ENCODE results near the gene WDR91. TPM values are rescaled to one million over a fixed set of nuclear protein-coding genes. Genes with fewer than 3 reads are reported as not detected.

WDR91 gene
- total RNA-seq, 1 experiment from 2014 or later: 8.8 TPM

DNA sequence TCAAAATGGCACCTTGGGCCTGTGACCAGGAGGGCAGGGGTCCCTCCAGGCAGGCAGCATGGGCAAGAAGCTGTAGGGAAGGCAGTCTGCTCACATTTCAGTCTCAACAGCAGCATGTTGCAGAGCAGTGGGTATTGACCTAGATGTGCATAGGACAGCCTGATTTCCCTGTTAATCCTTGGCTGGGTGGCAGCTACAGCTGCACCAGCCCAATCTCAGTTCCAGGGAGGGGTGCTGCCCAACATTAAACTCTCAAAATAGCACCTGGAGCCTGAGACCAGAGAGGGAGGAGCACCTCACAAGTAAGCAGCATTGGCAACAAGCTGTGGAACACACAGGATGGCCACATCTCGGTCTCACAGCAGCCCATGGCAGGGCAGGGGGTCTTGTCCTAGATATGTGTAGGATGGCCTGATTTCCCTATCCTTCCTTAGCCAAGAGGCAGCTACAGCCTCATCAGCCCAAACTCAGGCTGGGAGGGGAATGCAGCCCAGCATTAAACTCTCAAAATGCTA, 53.1 kb downstream of the WDR91 start:
- Histone ChIP-seq H3K36me3 (ENCODE audit: control insufficient read depth, insufficient read depth, low read length) (no peaks in the 10 kb centered on the region), H3K4me1 (ENCODE audit: control insufficient read depth, insufficient read depth, low read length) (no peaks in the 10 kb centered on the region), H3K4me3 (ENCODE audit: low read depth in 2 of 2, low read length in 2 of 2) (no peak overlapping the region), H3K27ac (ENCODE audit: low read length) (no peak overlapping the region), H3K9me3 (ENCODE audit: control insufficient read depth, insufficient read depth, low read depth, low read length) (peaks cover 10% of the 10 kb centered on the region; the same call in 1 of the 2 replicates), H3K27me3 (ENCODE audit: control insufficient read depth, insufficient read depth, low read length) (no peaks in the 10 kb centered on the region)
- BruUV-seq (replicated peaks): no TSS peak
- TF ChIP-seq SIN3A (IDR thresholded peaks at IDR 0.05; ENCODE audit: borderline replicate concordance, insufficient read depth, low read depth, low read length) (no peak), POLR2AphosphoS5 (IDR thresholded peaks at IDR 0.05; ENCODE audit: low read depth, low read length) (no peak), TCF7L2 (IDR thresholded peaks at IDR 0.05; ENCODE audit: low read depth, low read length) (no peak)
- TF ChIP-seq, protein P1, sequence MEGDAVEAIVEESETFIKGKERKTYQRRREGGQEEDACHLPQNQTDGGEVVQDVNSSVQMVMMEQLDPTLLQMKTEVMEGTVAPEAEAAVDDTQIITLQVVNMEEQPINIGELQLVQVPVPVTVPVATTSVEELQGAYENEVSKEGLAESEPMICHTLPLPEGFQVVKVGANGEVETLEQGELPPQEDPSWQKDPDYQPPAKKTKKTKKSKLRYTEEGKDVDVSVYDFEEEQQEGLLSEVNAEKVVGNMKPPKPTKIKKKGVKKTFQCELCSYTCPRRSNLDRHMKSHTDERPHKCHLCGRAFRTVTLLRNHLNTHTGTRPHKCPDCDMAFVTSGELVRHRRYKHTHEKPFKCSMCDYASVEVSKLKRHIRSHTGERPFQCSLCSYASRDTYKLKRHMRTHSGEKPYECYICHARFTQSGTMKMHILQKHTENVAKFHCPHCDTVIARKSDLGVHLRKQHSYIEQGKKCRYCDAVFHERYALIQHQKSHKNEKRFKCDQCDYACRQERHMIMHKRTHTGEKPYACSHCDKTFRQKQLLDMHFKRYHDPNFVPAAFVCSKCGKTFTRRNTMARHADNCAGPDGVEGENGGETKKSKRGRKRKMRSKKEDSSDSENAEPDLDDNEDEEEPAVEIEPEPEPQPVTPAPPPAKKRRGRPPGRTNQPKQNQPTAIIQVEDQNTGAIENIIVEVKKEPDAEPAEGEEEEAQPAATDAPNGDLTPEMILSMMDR (IDR thresholded peaks at IDR 0.05): no peak
- TF ChIP-seq, protein P2, sequence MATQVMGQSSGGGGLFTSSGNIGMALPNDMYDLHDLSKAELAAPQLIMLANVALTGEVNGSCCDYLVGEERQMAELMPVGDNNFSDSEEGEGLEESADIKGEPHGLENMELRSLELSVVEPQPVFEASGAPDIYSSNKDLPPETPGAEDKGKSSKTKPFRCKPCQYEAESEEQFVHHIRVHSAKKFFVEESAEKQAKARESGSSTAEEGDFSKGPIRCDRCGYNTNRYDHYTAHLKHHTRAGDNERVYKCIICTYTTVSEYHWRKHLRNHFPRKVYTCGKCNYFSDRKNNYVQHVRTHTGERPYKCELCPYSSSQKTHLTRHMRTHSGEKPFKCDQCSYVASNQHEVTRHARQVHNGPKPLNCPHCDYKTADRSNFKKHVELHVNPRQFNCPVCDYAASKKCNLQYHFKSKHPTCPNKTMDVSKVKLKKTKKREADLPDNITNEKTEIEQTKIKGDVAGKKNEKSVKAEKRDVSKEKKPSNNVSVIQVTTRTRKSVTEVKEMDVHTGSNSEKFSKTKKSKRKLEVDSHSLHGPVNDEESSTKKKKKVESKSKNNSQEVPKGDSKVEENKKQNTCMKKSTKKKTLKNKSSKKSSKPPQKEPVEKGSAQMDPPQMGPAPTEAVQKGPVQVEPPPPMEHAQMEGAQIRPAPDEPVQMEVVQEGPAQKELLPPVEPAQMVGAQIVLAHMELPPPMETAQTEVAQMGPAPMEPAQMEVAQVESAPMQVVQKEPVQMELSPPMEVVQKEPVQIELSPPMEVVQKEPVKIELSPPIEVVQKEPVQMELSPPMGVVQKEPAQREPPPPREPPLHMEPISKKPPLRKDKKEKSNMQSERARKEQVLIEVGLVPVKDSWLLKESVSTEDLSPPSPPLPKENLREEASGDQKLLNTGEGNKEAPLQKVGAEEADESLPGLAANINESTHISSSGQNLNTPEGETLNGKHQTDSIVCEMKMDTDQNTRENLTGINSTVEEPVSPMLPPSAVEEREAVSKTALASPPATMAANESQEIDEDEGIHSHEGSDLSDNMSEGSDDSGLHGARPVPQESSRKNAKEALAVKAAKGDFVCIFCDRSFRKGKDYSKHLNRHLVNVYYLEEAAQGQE (IDR thresholded peaks at IDR 0.05; ENCODE audit: insufficient read depth in 1 of 2, low read depth in 2 of 2, low read length in 1 of 2): no peak
- CTCF ChIA-PET: no interaction called here
- intact Hi-C loops (cut with micrococcal nuclease; ENCODE audit: unreplicated experiment): no loop called here
- no peak for DNase-seq (ENCODE audit: low read depth, low spot score)
- POLR2A ChIA-PET: no interaction called here
- in situ Hi-C loops (cut with HindIII; ENCODE audit: low pct_unique_long_range_greater_than_20kb, low sequenced_read_pairs): no loop called here
- no peak for ATAC-seq

DNA sequence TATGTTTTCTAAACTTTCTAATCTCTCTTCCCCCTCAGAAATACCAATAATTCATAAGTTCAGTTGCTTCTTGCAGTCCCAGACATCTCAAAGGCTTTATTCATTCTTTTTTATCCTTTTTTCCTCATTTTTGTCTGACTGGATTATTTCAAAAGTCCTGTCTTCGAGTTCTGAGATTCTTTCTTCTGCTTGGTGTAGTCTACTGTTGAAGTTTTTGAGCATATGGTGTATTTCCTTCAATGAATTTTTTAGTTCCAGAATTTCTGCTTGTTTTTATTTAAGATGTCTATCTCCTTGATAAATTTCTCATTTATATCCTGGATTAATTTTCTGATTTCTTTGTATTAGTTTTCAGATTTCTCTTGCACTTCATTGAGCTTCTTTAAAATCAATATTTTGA, 55.0 kb downstream of the WDR91 start:
- ATAC-seq (no peak), DNase-seq (ENCODE audit: low read depth, low spot score) (no peak)
- TF ChIP-seq TCF7L2 (IDR thresholded peaks at IDR 0.05; ENCODE audit: low read depth, low read length) (no peak), SIN3A (IDR thresholded peaks at IDR 0.05; ENCODE audit: borderline replicate concordance, insufficient read depth, low read depth, low read length) (no peak), POLR2AphosphoS5 (IDR thresholded peaks at IDR 0.05; ENCODE audit: low read depth, low read length) (no peak)
- TF ChIP-seq, protein P2 (IDR thresholded peaks at IDR 0.05; ENCODE audit: insufficient read depth in 1 of 2, low read depth in 2 of 2, low read length in 1 of 2): no peak
- TF ChIP-seq, protein P1 (IDR thresholded peaks at IDR 0.05): no peak
- Histone ChIP-seq H3K27ac (ENCODE audit: low read length) (no peak overlapping the region), H3K27me3 (ENCODE audit: control insufficient read depth, insufficient read depth, low read length) (no peaks in the 10 kb centered on the region), H3K9me3 (ENCODE audit: control insufficient read depth, insufficient read depth, low read depth, low read length) (peaks cover 10% of the 10 kb centered on the region; the same call in 1 of the 2 replicates), H3K4me3 (ENCODE audit: low read depth in 2 of 2, low read length in 2 of 2) (no peak overlapping the region), H3K4me1 (ENCODE audit: control insufficient read depth, insufficient read depth, low read length) (no peaks in the 10 kb centered on the region), H3K36me3 (ENCODE audit: control insufficient read depth, insufficient read depth, low read length) (no peaks in the 10 kb centered on the region)
- BruUV-seq (replicated peaks): no TSS peak
- in situ Hi-C loops (cut with HindIII; ENCODE audit: low pct_unique_long_range_greater_than_20kb, low sequenced_read_pairs): no loop called here
- ChIA-PET POLR2A (no interaction called here), CTCF (no interaction called here)
- intact Hi-C loops (cut with micrococcal nuclease; ENCODE audit: unreplicated experiment): no loop called here
